ENCODE results near the gene NCEH1.
"Not testable (repeated sequence)": the region's sequence is repeated elsewhere in the genome, so short reads cannot be mapped to it uniquely, and the experiment has no call there.

The NCEH1 gene

GRCh38 chr3:172608575-172608974, 102.3 kb downstream of the NCEH1 start:
- no peak for DNase-seq

GRCh38 chr3:172607305-172608121, 103.4 kb downstream of the NCEH1 start:
- peak; percentile 54 for DNase-seq

GRCh38 chr3:172606021-172606420, 104.8 kb downstream of the NCEH1 start:
- DNase-seq = no peak

- DNase-seq = no peak
Observed at GRCh38 chr3:172604895-172605646, 105.8 kb downstream of the NCEH1 start.

GRCh38 chr3:172601066-172601832, 109.6 kb downstream of the NCEH1 start:
- no peak for DNase-seq

GRCh38 chr3:172600644-172601065, 110.2 kb downstream of the NCEH1 start:
- DNase-seq = no peak

GRCh38 chr3:172598904-172599303, 112.0 kb downstream of the NCEH1 start:
- DNase-seq = no peak

GRCh38 chr3:172596394-172596706, 114.5 kb downstream of the NCEH1 start:
- no peak for DNase-seq

GRCh38 chr3:172595664-172596393, 115.0 kb downstream of the NCEH1 start:
- no peak for DNase-seq

GRCh38 chr3:172594900-172595663, 115.8 kb downstream of the NCEH1 start:
- DNase-seq = not testable (repeated sequence)

- no peak for DNase-seq
Observed at GRCh38 chr3:172592898-172593669, 117.8 kb downstream of the NCEH1 start.

GRCh38 chr3:172591876-172592771, 118.7 kb downstream of the NCEH1 start:
- no peak for DNase-seq

- no peak for DNase-seq
Observed at GRCh38 chr3:172591125-172591605, 119.7 kb downstream of the NCEH1 start.

- DNase-seq = no peak
Observed at GRCh38 chr3:172586436-172586835, 124.4 kb downstream of the NCEH1 start.

GRCh38 chr3:172585954-172586353, 124.9 kb downstream of the NCEH1 start:
- no peak for DNase-seq

- DNase-seq = no peak
Observed at GRCh38 chr3:172582712-172583111, 128.2 kb downstream of the NCEH1 start.

- DNase-seq = no peak
Observed at GRCh38 chr3:172581757-172582166, 129.1 kb downstream of the NCEH1 start.

- DNase-seq = no peak
Observed at GRCh38 chr3:172580680-172581401, 130.0 kb downstream of the NCEH1 start.
